Measurements from ENCODE around the gene DEPDC4. TPM values are rescaled to one million over a fixed set of nuclear protein-coding genes. Genes with fewer than 3 reads are reported as not detected.

The DEPDC4 gene
- total RNA-seq, 6 donors from 2014 or later = 0.30 to 1.6 (median 1.3) TPM; not detected in 2

GRCh38 chr12:100263131-100263530, 3.7 kb downstream of the DEPDC4 start:
- Histone ChIP-seq H3K36me3 (no peaks in the 10 kb centered on the region), H3K27me3 (no peaks in the 10 kb centered on the region), H3K4me3 (no peak overlapping the region), H3K4me1 (peaks cover under 1 to 6% (median 3%) of the 10 kb centered on the region in 4 donors), H3K9me3 (no peaks in the 10 kb centered on the region), H3K27ac (no peak overlapping the region)
- no peak for DNase-seq
- 70 to 94% methylated on average over 5 of the region's 5 CpGs for WGBS, 2 donors
- no peak for ATAC-seq (ENCODE audit: low FRiP score in 2 of 2)
- TF ChIP-seq CTCF (IDR thresholded peaks at IDR 0.05) = no peak
- no peak for TF ChIP-seq EP300 (IDR thresholded peaks at IDR 0.05)
- no peak for TF ChIP-seq POLR2AphosphoS5 (IDR thresholded peaks at IDR 0.05)
- no peak for TF ChIP-seq POLR2A (IDR thresholded peaks at IDR 0.05)

GRCh38 chr12:100258127-100258526, 8.8 kb downstream of the DEPDC4 start:
- no peaks in the 10 kb centered on the region for H3K9me3 ChIP-seq
- 98% methylated on average over 1 of the region's 1 CpG for WGBS, 2 donors
- no peak for TF ChIP-seq POLR2AphosphoS5 (IDR thresholded peaks at IDR 0.05)
- TF ChIP-seq CTCF (IDR thresholded peaks at IDR 0.05) = no peak
- TF ChIP-seq EP300 (IDR thresholded peaks at IDR 0.05) = no peak
- no peak for TF ChIP-seq POLR2A (IDR thresholded peaks at IDR 0.05)
- no peak for DNase-seq
- H3K27me3 ChIP-seq = no peaks in the 10 kb centered on the region
- no peaks in the 10 kb centered on the region for H3K36me3 ChIP-seq
- H3K4me1 ChIP-seq = no peaks in the 10 kb centered on the region
- no peak overlapping the region for H3K4me3 ChIP-seq
- no peak overlapping the region for H3K27ac ChIP-seq
- no peak for ATAC-seq (ENCODE audit: low FRiP score in 2 of 2)

GRCh38 chr12:100254876-100255275, 12.0 kb downstream of the DEPDC4 start:
- no peak for ATAC-seq (ENCODE audit: low FRiP score in 2 of 2)
- 95 to 100% methylated on average over 1 of the region's 1 CpG for WGBS, 2 donors
- Histone ChIP-seq H3K4me1 (peaks cover 0 to 4% (median 0%) of the 10 kb centered on the region in 4 donors), H3K9me3 (no peaks in the 10 kb centered on the region), H3K4me3 (no peak overlapping the region), H3K36me3 (no peaks in the 10 kb centered on the region), H3K27me3 (no peaks in the 10 kb centered on the region), H3K27ac (no peak overlapping the region)
- no peak for DNase-seq
- TF ChIP-seq POLR2AphosphoS5 (IDR thresholded peaks at IDR 0.05) = no peak
- TF ChIP-seq POLR2A (IDR thresholded peaks at IDR 0.05) = no peak
- no peak for TF ChIP-seq CTCF (IDR thresholded peaks at IDR 0.05)
- no peak for TF ChIP-seq EP300 (IDR thresholded peaks at IDR 0.05)

- 97% methylated on average over 1 of the region's 1 CpG for WGBS, 2 donors
- no peak overlapping the region for H3K27ac ChIP-seq
- H3K9me3 ChIP-seq = no peaks in the 10 kb centered on the region
- no peak overlapping the region for H3K4me3 ChIP-seq
- H3K27me3 ChIP-seq = no peaks in the 10 kb centered on the region
- TF ChIP-seq POLR2AphosphoS5 (IDR thresholded peaks at IDR 0.05) (no peak), POLR2A (IDR thresholded peaks at IDR 0.05) (no peak), CTCF (IDR thresholded peaks at IDR 0.05) (no peak), EP300 (IDR thresholded peaks at IDR 0.05) (no peak)
- peaks cover 0 to 4% (median 0%) of the 10 kb centered on the region in 4 donors for H3K4me1 ChIP-seq
- DNase-seq (no peak), ATAC-seq (ENCODE audit: low FRiP score in 2 of 2) (no peak)
- no peaks in the 10 kb centered on the region for H3K36me3 ChIP-seq
Observed at GRCh38 chr12:100253437-100253836, 13.4 kb downstream of the DEPDC4 start.

GRCh38 chr12:100251917-100252316, 15.0 kb downstream of the DEPDC4 start:
- ATAC-seq (ENCODE audit: low FRiP score in 2 of 2) (peak in 1 of 2 donors; percentile 65), DNase-seq (peak in 1 of 2 donors; percentile 72)
- no peaks in the 10 kb centered on the region for H3K36me3 ChIP-seq
- no peaks in the 10 kb centered on the region for H3K9me3 ChIP-seq
- no peak for TF ChIP-seq POLR2A (IDR thresholded peaks at IDR 0.05)
- peak in 1 of 4 donors; percentile 69 for TF ChIP-seq EP300 (IDR thresholded peaks at IDR 0.05)
- 51 to 72% methylated on average over 2 of the region's 2 CpGs for WGBS, 2 donors
- H3K27ac ChIP-seq = peak overlapping the region in 1 of 4 donors; percentile 36
- no peak overlapping the region for H3K4me3 ChIP-seq
- H3K4me1 ChIP-seq = peaks cover 0 to 4% (median 0%) of the 10 kb centered on the region in 4 donors
- H3K27me3 ChIP-seq = no peaks in the 10 kb centered on the region
